Keratinocyte (primary cell): ENCODE measurements around the gene SLC9A6. TPM values are rescaled to one million over a fixed set of nuclear protein-coding genes. Genes with fewer than 3 reads are reported as not detected.
"Not testable (repeated sequence)": the region's sequence is repeated elsewhere in the genome, so short reads cannot be mapped to it uniquely, and the experiment has no call there.

Experiments
- DNase-seq: peaks from one replicate; pipeline ENCODE4 v3.0.0-alpha.2; 2011; ENCODE audit warnings: low read depth, missing footprints, low spot score
- FAIRE-seq: peaks from 2 replicates; lab custom pipeline; 2011; peaks lifted over from hg19 to GRCh38; lab: Jason Lieb, UNC
- H2AFZ ChIP-seq: 2 replicates; pipeline ENCODE4 v1.6.0; 2012; ENCODE audit warnings: low read length, control low read depth, inconsistent platforms; ENCODE audit not compliant: control insufficient read depth
- H3K27ac ChIP-seq: 2 replicates; pipeline ENCODE4 v1.5.1; 2011; ENCODE audit warnings: low read length; ENCODE audit not compliant: control insufficient read depth, insufficient read depth
- H3K27me3 ChIP-seq: 3 replicates; pipeline ENCODE4 v1.6.0; 2011; ENCODE audit warnings: low read length; ENCODE audit not compliant: control insufficient read depth, insufficient read depth; ENCODE audit errors: extremely low read depth
- H3K36me3 ChIP-seq, 2 experiments: 2 replicates in 1 of 2; 3 replicates in 1 of 2; pipeline ENCODE4 v1.5.1; 2011; ENCODE audit warnings: low read length in 2 of 2, mild to moderate bottlenecking in 1 of 2; ENCODE audit not compliant: control insufficient read depth in 2 of 2, insufficient read depth in 2 of 2; ENCODE audit errors: extremely low read depth in 1 of 2
- H3K4me1 ChIP-seq: 3 replicates; pipeline ENCODE4 v1.5.1; 2011; ENCODE audit warnings: low read length; ENCODE audit not compliant: control insufficient read depth, insufficient read depth; ENCODE audit errors: extremely low read depth
- H3K4me2 ChIP-seq: 3 replicates; pipeline ENCODE4 v1.6.0; 2011; ENCODE audit warnings: low read depth, low read length; ENCODE audit not compliant: control insufficient read depth, insufficient read depth; ENCODE audit errors: extremely low read depth
- H3K4me3 ChIP-seq, 3 experiments: fragments of 200-600 bp in 1 of 3; sonication (generic) in 1 of 3; 2 replicates in 2 of 3; 3 replicates in 1 of 3; pipeline ENCODE4 v1.5.1; 2011 to 2016; ENCODE audit warnings: low read length in 3 of 3, mild to moderate bottlenecking in 3 of 3, control low read depth in 2 of 3, inconsistent platforms in 1 of 3, low read depth in 1 of 3, mixed read lengths in 1 of 3, mixed run types in 1 of 3, moderate library complexity in 1 of 3; ENCODE audit not compliant: control insufficient read depth in 2 of 3, insufficient read depth in 2 of 3; ENCODE audit errors: extremely low read depth in 1 of 3
- H3K79me2 ChIP-seq: 2 replicates; pipeline ENCODE4 v1.6.0; 2012; ENCODE audit warnings: low read length; ENCODE audit not compliant: control insufficient read depth, insufficient read depth
- H3K9ac ChIP-seq: 3 replicates; pipeline ENCODE4 v1.6.0; 2011; ENCODE audit warnings: low read length; ENCODE audit not compliant: control insufficient read depth, insufficient read depth; ENCODE audit errors: extremely low read depth
- H3K9me1 ChIP-seq: 3 replicates; pipeline ENCODE4 v1.6.0; 2011; ENCODE audit warnings: low read length; ENCODE audit not compliant: control insufficient read depth, insufficient read depth; ENCODE audit errors: extremely low read depth
- H3K9me3 ChIP-seq: 2 replicates; pipeline ENCODE4 v1.5.1; 2012; ENCODE audit warnings: low read depth, low read length; ENCODE audit not compliant: control insufficient read depth
- H4K20me1 ChIP-seq: 3 replicates; pipeline ENCODE4 v1.6.0; 2011; ENCODE audit warnings: low read length; ENCODE audit not compliant: control insufficient read depth, insufficient read depth; ENCODE audit errors: extremely low read depth
- EZH2 ChIP-seq: IDR thresholded peaks from one replicate; pipeline ENCODE4 v1.6.1; 2012; ENCODE audit warnings: inconsistent platforms, mild to moderate bottlenecking, low read length, moderate library complexity
- dilution Hi-C: fragments of 300-500 bp; cut with MboI; formaldehyde crosslinking; loops from one replicate; pipeline ENCODE4 v1.7.0; 2020; ENCODE audit warnings: low sequenced_read_pairs; ENCODE audit not compliant: extremely low pct_ligation_motif_present
- polyA plus RNA-seq, 5 experiments: library from polyadenylated mRNA; depleted of rRNA in 3 of 5; stranded (reverse) in 3 of 5; stranded (forward) in 1 of 5; unstranded in 1 of 5; fragments of >200 nt; gene quantifications; 1 replicate in 1 of 5; 2 replicates in 3 of 5; 3 replicates in 1 of 5; pipeline versions ENCODE4 v1.2.1 to v1.2.3, GENCODE V29; 2011 to 2012; ENCODE audit warnings: missing spikeins in 2 of 5, low read depth in 1 of 5, low replicate concordance in 1 of 5
- TF ChIP-seq, protein P1 (sequence below), 3 experiments: IDR thresholded peaks in 1 of 3; conservative IDR thresholded peaks in 1 of 3; optimal IDR thresholded peaks in 1 of 3; 2 replicates in 2 of 3; 3 replicates in 1 of 3; pipeline versions ENCODE3 to v1.5.1; 2011; ENCODE audit warnings: low read length in 3 of 3, mild to moderate bottlenecking in 3 of 3, moderate library complexity in 2 of 3, control low read depth in 1 of 3, inconsistent platforms in 1 of 3; ENCODE audit not compliant: insufficient read depth in 2 of 3; ENCODE audit errors: extremely low read depth in 1 of 3

Gene SLC9A6
- polyA plus RNA-seq, 1 donor (not counting 4 experiments of a cell fraction or from before 2014, with no cell fraction given): 17.4 TPM

DNA sequence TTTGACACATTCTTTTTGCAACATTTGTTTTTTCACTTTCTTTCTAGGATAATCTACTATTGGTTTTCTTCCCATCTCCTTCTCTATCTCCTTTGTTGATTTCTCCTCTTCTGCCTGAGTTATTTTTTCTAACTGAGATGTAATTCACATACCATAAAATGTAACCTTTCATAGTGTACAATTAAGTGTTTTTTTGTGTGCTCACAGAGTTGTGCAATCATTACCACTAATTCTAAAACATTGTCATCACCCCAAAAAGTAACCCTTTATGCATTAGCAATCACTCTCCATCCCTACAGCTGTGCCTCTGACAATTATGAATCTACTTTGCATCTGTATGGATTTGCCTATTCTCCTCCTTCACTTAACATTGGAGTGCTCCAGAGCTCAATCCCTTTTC lies 95.5 kb downstream of the SLC9A6 start:
- no peak for DNase-seq
- TF ChIP-seq, protein P1, sequence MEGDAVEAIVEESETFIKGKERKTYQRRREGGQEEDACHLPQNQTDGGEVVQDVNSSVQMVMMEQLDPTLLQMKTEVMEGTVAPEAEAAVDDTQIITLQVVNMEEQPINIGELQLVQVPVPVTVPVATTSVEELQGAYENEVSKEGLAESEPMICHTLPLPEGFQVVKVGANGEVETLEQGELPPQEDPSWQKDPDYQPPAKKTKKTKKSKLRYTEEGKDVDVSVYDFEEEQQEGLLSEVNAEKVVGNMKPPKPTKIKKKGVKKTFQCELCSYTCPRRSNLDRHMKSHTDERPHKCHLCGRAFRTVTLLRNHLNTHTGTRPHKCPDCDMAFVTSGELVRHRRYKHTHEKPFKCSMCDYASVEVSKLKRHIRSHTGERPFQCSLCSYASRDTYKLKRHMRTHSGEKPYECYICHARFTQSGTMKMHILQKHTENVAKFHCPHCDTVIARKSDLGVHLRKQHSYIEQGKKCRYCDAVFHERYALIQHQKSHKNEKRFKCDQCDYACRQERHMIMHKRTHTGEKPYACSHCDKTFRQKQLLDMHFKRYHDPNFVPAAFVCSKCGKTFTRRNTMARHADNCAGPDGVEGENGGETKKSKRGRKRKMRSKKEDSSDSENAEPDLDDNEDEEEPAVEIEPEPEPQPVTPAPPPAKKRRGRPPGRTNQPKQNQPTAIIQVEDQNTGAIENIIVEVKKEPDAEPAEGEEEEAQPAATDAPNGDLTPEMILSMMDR (optimal IDR thresholded peaks at IDR 0.05 in 1 of 3, IDR thresholded peaks at IDR 0.05 in 1 of 3, conservative IDR thresholded peaks at IDR 0.05 in 1 of 3; ENCODE audit: extremely low read depth in 1 of 3, insufficient read depth in 2 of 3, low read length in 3 of 3): no peak
- TF ChIP-seq EZH2: no peak
- Histone ChIP-seq H3K4me3 (no peak overlapping the region), H2AFZ (no peak overlapping the region), H3K4me2 (no peak overlapping the region), H3K9me1 (no peaks in the 10 kb centered on the region), H3K9me3 (no peaks in the 10 kb centered on the region), H3K9ac (no peak overlapping the region), H3K27me3 (no peaks in the 10 kb centered on the region), H3K27ac (no peak overlapping the region), H3K79me2 (no peaks in the 10 kb centered on the region), H4K20me1 (no peaks in the 10 kb centered on the region), H3K4me1 (no peaks in the 10 kb centered on the region), H3K36me3 (no peaks in the 10 kb centered on the region)
- dilution Hi-C loops: no loop called here
- FAIRE-seq: no peak

DNA sequence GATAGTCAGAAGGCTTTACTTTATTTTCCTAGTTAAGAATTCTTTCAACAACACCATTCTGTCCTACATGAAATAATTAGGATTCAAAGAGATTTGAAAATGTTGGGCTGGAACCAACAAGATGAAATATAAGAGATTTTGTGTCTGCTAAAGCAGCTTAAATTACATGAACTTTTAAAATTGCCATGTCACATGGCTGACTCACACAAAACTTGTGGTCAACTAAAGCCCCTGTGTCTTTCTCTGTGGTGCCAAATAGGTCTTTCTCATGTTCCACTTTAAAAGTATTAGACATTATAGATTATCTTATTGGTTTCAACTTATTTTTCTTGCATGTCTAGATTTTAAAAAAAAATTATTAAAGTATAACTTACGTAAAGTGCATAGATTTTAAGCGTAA lies 101.3 kb downstream of the SLC9A6 start:
- H3K27me3 ChIP-seq: no peaks in the 10 kb centered on the region
- H4K20me1 ChIP-seq: no peaks in the 10 kb centered on the region
- no peak overlapping the region for H3K9ac ChIP-seq
- H2AFZ ChIP-seq: no peak overlapping the region
- no peak overlapping the region for H3K4me3 ChIP-seq
- no peaks in the 10 kb centered on the region for H3K9me3 ChIP-seq
- no peak for FAIRE-seq
- H3K36me3 ChIP-seq: no peaks in the 10 kb centered on the region
- H3K9me1 ChIP-seq: no peaks in the 10 kb centered on the region
- H3K4me1 ChIP-seq: no peaks in the 10 kb centered on the region
- TF ChIP-seq, protein P1 (optimal IDR thresholded peaks at IDR 0.05 in 1 of 3, IDR thresholded peaks at IDR 0.05 in 1 of 3, conservative IDR thresholded peaks at IDR 0.05 in 1 of 3; ENCODE audit: extremely low read depth in 1 of 3, insufficient read depth in 2 of 3, low read length in 3 of 3): no peak
- no peak for TF ChIP-seq EZH2
- no peaks in the 10 kb centered on the region for H3K79me2 ChIP-seq
- no peak for DNase-seq
- no peak overlapping the region for H3K4me2 ChIP-seq
- dilution Hi-C loops: no loop called here
- no peak overlapping the region for H3K27ac ChIP-seq

DNA sequence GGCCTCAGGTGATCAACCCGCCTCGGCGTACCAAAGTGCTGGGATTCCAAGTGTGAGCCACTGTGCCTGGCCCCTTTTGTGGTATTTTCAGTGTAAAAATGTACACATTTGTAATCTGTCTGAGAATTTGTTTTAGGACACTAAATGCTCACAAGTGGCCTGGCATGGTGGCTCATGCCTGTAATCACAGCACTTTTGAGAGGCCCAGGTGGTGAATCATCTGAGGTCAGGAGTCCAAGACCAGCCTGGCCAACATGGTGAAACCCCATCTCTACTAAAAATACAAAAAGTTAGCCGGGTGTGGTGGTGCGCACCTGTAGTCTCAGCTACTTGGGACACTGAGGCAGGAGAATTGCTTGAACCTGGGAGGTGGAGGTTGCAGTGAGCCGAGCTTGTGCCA lies 106.7 kb downstream of the SLC9A6 start:
- H2AFZ ChIP-seq, H4K20me1 ChIP-seq, dilution Hi-C loops, H3K27me3 ChIP-seq, H3K4me1 ChIP-seq, DNase-seq, H3K27ac ChIP-seq, H3K9me3 ChIP-seq, H3K9me1 ChIP-seq, FAIRE-seq, H3K4me2 ChIP-seq, H3K4me3 ChIP-seq, H3K36me3 ChIP-seq, H3K79me2 ChIP-seq, H3K9ac ChIP-seq: not testable (repeated sequence)
